Progenitor cell of endocrine pancreas (in vitro differentiated cells): Measurements from ENCODE around the gene AK5. TPM values are rescaled to one million over a fixed set of nuclear protein-coding genes. Genes with fewer than 3 reads are reported as not detected.
A peak's percentile ranks its signal among the peaks of the same experiment; 100 is the strongest.

Experiments used
- DNase-seq: peaks from one replicate; pipeline ENCODE4 v3.0.0; 2021; ENCODE audit warnings: low spot score; ENCODE audit not compliant: unreplicated experiment
- H3K27ac Mint-ChIP-seq: 2 replicates; pipeline ENCODE4 v1.8.0; 2021; ENCODE audit warnings: mild to moderate bottlenecking, moderate library complexity, mixed read lengths
- H3K27me3 Mint-ChIP-seq: 2 replicates; pipeline ENCODE4 v1.8.0; 2021; ENCODE audit warnings: mixed read lengths
- H3K36me3 Mint-ChIP-seq: 2 replicates; pipeline ENCODE4 v1.8.0; 2022; ENCODE audit warnings: mixed read lengths; ENCODE audit not compliant: insufficient read depth
- H3K4me1 Mint-ChIP-seq: 2 replicates; pipeline ENCODE4 v1.8.0; 2021; ENCODE audit warnings: low read depth, mixed read lengths
- H3K4me3 Mint-ChIP-seq: 2 replicates; pipeline ENCODE4 v1.8.0; 2021; ENCODE audit warnings: low read depth, mild to moderate bottlenecking, moderate library complexity, mixed read lengths
- H3K9me3 Mint-ChIP-seq: 2 replicates; pipeline ENCODE4 v1.8.0; 2021; ENCODE audit warnings: low read depth, mixed read lengths
- CTCF ChIP-seq: fragments of 200-600 bp; sonication (generic); IDR thresholded peaks from one replicate; pipeline ENCODE4 v1.5.0; 2021; ENCODE audit warnings: antibody characterized with exemption, mild to moderate bottlenecking; ENCODE audit not compliant: unreplicated experiment
- total RNA-seq: library from RNA; stranded (reverse); gene quantifications from 2 replicates; pipeline ENCODE4 v1.2.1, GENCODE V29; 2021

The AK5 gene
- total RNA-seq, 1 donor from 2014 or later, result 4.0 TPM

- no peak overlapping the region for H3K4me3 Mint-ChIP-seq
- H3K36me3 Mint-ChIP-seq, result no peaks in the 10 kb centered on the region
- H3K9me3 Mint-ChIP-seq, result no peaks in the 10 kb centered on the region
- no peaks in the 10 kb centered on the region for H3K27me3 Mint-ChIP-seq
- H3K4me1 Mint-ChIP-seq, result peaks cover 3% of the 10 kb centered on the region
- no peak overlapping the region for H3K27ac Mint-ChIP-seq
- no peak for TF ChIP-seq CTCF
- DNase-seq, result no peak
Measured at GRCh38 chr1:77548285-77548684, 266.5 kb downstream of the AK5 start.

DNA sequence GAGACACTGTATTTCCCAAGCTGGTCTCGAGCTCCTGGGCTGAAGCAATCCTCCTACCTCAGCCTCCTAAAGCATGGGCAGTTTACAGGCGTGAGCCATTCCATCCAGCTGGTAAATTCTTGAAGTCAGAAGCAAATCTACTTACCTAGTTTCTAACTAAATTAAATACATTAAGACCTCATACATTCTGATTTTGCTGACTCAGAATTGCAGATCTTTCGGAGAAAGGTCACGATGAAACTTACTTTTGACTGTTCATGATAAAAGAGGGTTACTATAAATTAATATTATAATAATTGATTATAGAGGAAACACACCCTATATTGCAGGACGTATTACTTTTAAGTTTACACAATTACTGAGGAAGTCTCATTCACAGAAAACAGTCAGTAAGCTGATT lies 268.3 kb downstream of the AK5 start:
- Mint-ChIP-seq H3K4me1 (peaks cover 12% of the 10 kb centered on the region), H3K27ac (no peak overlapping the region), H3K9me3 (no peaks in the 10 kb centered on the region), H3K36me3 (no peaks in the 10 kb centered on the region), H3K4me3 (no peak overlapping the region), H3K27me3 (no peaks in the 10 kb centered on the region)
- no peak for TF ChIP-seq CTCF
- no peak for DNase-seq

- H3K27ac Mint-ChIP-seq, result no peak overlapping the region
- no peaks in the 10 kb centered on the region for H3K36me3 Mint-ChIP-seq
- no peak overlapping the region for H3K4me3 Mint-ChIP-seq
- TF ChIP-seq CTCF, result no peak
- DNase-seq, result no peak
- H3K27me3 Mint-ChIP-seq, result no peaks in the 10 kb centered on the region
- H3K4me1 Mint-ChIP-seq, result peaks cover 12% of the 10 kb centered on the region
- H3K9me3 Mint-ChIP-seq, result no peaks in the 10 kb centered on the region
Measured at GRCh38 chr1:77552626-77553025, 270.8 kb downstream of the AK5 start.

- Mint-ChIP-seq H3K9me3 (peaks cover 5% of the 10 kb centered on the region), H3K36me3 (peaks cover 3% of the 10 kb centered on the region), H3K4me1 (peaks cover 12% of the 10 kb centered on the region), H3K4me3 (no peak overlapping the region), H3K27me3 (no peaks in the 10 kb centered on the region), H3K27ac (peak overlapping the region; percentile 53)
- no peak for DNase-seq
- no peak for TF ChIP-seq CTCF
Measured at GRCh38 chr1:77553568-77554291, 271.9 kb downstream of the AK5 start.

DNA sequence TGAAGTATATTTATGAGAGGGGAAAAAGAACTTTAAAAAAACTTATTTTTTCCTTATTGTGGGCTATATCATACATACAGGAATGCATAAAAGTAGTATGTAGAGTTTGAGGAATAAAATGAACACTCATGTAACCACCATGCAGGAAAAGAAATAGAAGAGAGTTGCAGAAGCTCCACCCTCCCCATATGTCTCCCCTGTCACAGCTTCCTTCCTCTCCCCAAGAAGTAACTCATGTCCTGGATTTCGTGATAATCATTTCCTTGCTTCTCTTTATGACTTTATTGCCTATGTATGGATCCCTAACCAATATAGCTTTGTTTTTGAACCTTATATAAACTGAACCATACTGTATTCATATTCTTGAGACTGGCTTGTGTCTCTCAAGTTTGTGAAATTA lies 274.2 kb downstream of the AK5 start:
- Mint-ChIP-seq H3K36me3 (peaks cover 10% of the 10 kb centered on the region), H3K4me1 (peaks cover 12% of the 10 kb centered on the region), H3K27me3 (no peaks in the 10 kb centered on the region), H3K27ac (no peak overlapping the region), H3K4me3 (no peak overlapping the region), H3K9me3 (peaks cover 8% of the 10 kb centered on the region)
- TF ChIP-seq CTCF, result no peak
- no peak for DNase-seq
